Kidney (tissue), 14 donors: Measurements from ENCODE around the gene PLXNB1. TPM values are rescaled to one million over a fixed set of nuclear protein-coding genes. Genes with fewer than 3 reads are reported as not detected.

ENCODE experiments used
- DNase-seq, 5 donors: peaks; one replicate each; pipeline ENCODE4 v3.0.0-alpha.2; 2013 to 2020
- FAIRE-seq: peaks from 2 replicates; lab custom pipeline; 2012; peaks lifted over from hg19 to GRCh38; lab: Jason Lieb, UNC
- H3K27ac ChIP-seq, 2 donors: one replicate each; pipeline ENCODE4 v1.7.0; 2013; ENCODE audit warnings: low read depth in 2 of 2, low read length in 2 of 2, inconsistent platforms in 1 of 2
- H3K27me3 ChIP-seq: one replicate; pipeline ENCODE4 v1.7.1; 2013; ENCODE audit warnings: low read length, inconsistent platforms; ENCODE audit not compliant: control insufficient read depth, insufficient read depth
- H3K36me3 ChIP-seq, 3 donors: one replicate each; pipeline versions ENCODE4 v1.7.0 to v1.7.1; 2013; ENCODE audit warnings: low read length in 3 of 3, control low read depth in 1 of 3, inconsistent platforms in 1 of 3; ENCODE audit not compliant: insufficient read depth in 3 of 3, control insufficient read depth in 2 of 3
- H3K4me1 ChIP-seq, 3 donors: one replicate each; pipeline versions ENCODE4 v1.7.0 to v1.7.1; 2013; ENCODE audit warnings: low read length in 3 of 3, inconsistent platforms in 1 of 3, low read depth in 1 of 3; ENCODE audit not compliant: control insufficient read depth in 2 of 3, insufficient read depth in 2 of 3
- H3K4me3 ChIP-seq, 3 donors: one replicate each; pipeline versions ENCODE4 v1.7.0 to v1.8.1; 2013; ENCODE audit warnings: low read length in 3 of 3, control low read depth in 1 of 3, inconsistent platforms in 1 of 3
- H3K9ac ChIP-seq, 3 donors: one replicate each; pipeline versions ENCODE4 v1.7.0 to v1.7.1; 2013; ENCODE audit warnings: low read length in 3 of 3, control low read depth in 1 of 3, inconsistent platforms in 1 of 3
- H3K9me3 ChIP-seq, 3 donors: one replicate each; pipeline versions ENCODE4 v1.7.0 to v1.7.1; 2013; ENCODE audit warnings: low read length in 3 of 3, control low read depth in 1 of 3, inconsistent platforms in 1 of 3; ENCODE audit not compliant: control insufficient read depth in 2 of 3, insufficient read depth in 1 of 3
- CTCF ChIP-seq: IDR thresholded peaks from 3 replicates; pipeline ENCODE4 v1.5.1; 2012; ENCODE audit warnings: mild to moderate bottlenecking, moderate library complexity, borderline replicate concordance; ENCODE audit not compliant: insufficient read depth; ENCODE audit errors: extremely low read depth
- intact Hi-C: fragments of 100-400 bp; cut with DNase I; formaldehyde crosslinking; loops from one replicate; pipeline ENCODE4 v1.11.1; 2022
- polyA plus RNA-seq: library from polyadenylated mRNA; stranded (reverse); fragments of 350-450 nt; fragmentation: Illumina TruSeq; extraction: RNeasy Lipid Tissue Mini Kit (QIAGEN cat#74804); gene quantifications from one replicate; pipeline ENCODE4 v1.2.3, GENCODE V29; 2014; ENCODE audit warnings: low read depth, low replicate concordance; ENCODE audit not compliant: insufficient read depth
- total RNA-seq: library from RNA; stranded (reverse); fragmentation: NEBNext Ultra II Directional; extraction: Animal tissue kit (Norgen Biotek cat#: 25700); gene quantifications from one replicate; pipeline ENCODE4 v1.2.1, GENCODE V29; 2021
- donor health status: control.
- donor health status: control.
- donor health status: control.
- donor health status: control.
- donor health status: control.
- donor health status: DM: yes; HTN: yes; CAD: no.
- donor health status: Normal renal cell carcinoma (clear cell type).

PLXNB1 gene
- total and polyA plus RNA-seq, 2 donors from 2014 or later, result 101 to 224 TPM

- no peak for TF ChIP-seq CTCF
- H3K27ac ChIP-seq, result no peak overlapping the region
- FAIRE-seq (no peak), DNase-seq (peak in 1 of 5 donors; percentile 56)
- peaks cover 6 to 79% (median 59%) of the 10 kb centered on the region in 3 donors for H3K36me3 ChIP-seq
- H3K27me3 ChIP-seq, result no peaks in the 10 kb centered on the region
- no peak overlapping the region for H3K4me3 ChIP-seq
- intact Hi-C loops, result no loop called here
- no peaks in the 10 kb centered on the region for H3K9me3 ChIP-seq
- H3K9ac ChIP-seq, result no peak overlapping the region
- no peaks in the 10 kb centered on the region for H3K4me1 ChIP-seq
These were observed 17.4 kb downstream of the PLXNB1 start for GRCh38 chr3:48412375-48413001.

- no peaks in the 10 kb centered on the region for H3K27me3 ChIP-seq
- no peaks in the 10 kb centered on the region for H3K9me3 ChIP-seq
- H3K36me3 ChIP-seq, result peaks cover 4 to 77% (median 62%) of the 10 kb centered on the region in 3 donors
- FAIRE-seq (no peak), DNase-seq (peak in 1 of 5 donors; percentile 43)
- H3K27ac ChIP-seq, result no peak overlapping the region
- TF ChIP-seq CTCF, result no peak
- no peaks in the 10 kb centered on the region for H3K4me1 ChIP-seq
- H3K9ac ChIP-seq, result no peak overlapping the region
- H3K4me3 ChIP-seq, result no peak overlapping the region
- intact Hi-C loops, result no loop called here
These were observed 18.1 kb downstream of the PLXNB1 start for GRCh38 chr3:48411606-48412374.

DNA sequence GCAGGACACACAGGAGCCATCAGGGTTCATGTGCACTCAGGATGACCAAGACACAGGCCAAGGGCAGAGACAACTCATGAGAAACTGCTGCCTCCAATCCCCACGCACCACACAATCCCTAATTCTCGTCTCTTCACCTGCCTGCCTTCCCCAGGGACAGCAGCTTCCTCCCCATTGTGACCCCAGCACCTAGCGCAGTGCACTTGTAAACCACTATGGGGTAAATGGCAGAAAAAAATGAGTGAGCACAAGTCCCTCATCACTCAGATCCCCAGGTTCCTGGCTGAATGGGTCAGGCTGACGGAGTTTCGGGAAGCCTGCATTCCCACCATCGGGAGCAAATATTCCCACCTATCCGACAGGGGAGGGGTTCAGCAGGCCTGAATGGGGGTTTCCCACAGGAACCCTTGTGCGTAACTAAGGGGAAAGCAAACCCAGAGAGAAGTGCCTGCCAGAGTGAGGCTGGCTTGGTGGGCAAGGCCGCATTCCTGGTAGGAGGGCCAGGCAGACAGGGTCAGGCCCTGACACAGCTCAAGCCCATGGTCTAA, 18.8 kb downstream of the PLXNB1 start:
- FAIRE-seq (no peak), DNase-seq (peak in 2 of 5 donors; percentile 5 to 37)
- H3K27me3 ChIP-seq, result no peaks in the 10 kb centered on the region
- no peak for TF ChIP-seq CTCF
- H3K27ac ChIP-seq, result no peak overlapping the region
- no peak overlapping the region for H3K9ac ChIP-seq
- no peak overlapping the region for H3K4me3 ChIP-seq
- intact Hi-C loops, result no loop called here
- H3K36me3 ChIP-seq, result peaks cover 4 to 77% (median 66%) of the 10 kb centered on the region in 3 donors
- no peaks in the 10 kb centered on the region for H3K4me1 ChIP-seq
- no peaks in the 10 kb centered on the region for H3K9me3 ChIP-seq
